ENCODE measurements around the gene GRPEL1. TPM values are rescaled to one million over a fixed set of nuclear protein-coding genes. Genes with fewer than 3 reads are reported as not detected.

GRPEL1 gene
- total RNA-seq, 1 experiment from 2014 or later = 19.4 TPM

GRCh38 chr4:7049739-7050138, 18.1 kb downstream of the GRPEL1 start:
- no peak overlapping the region for H2AFZ ChIP-seq (ENCODE audit: low read length)
- no peaks in the 10 kb centered on the region for H3K27me3 ChIP-seq (ENCODE audit: low read length)
- peaks cover 3% of the 10 kb centered on the region; the same call in 1 of the 2 replicates for H3K36me3 ChIP-seq (ENCODE audit: insufficient read depth, low read length)
- peaks cover 32% of the 10 kb centered on the region for H4K20me1 ChIP-seq (ENCODE audit: insufficient read depth, low read depth, low read length)
- no peak for DNase-seq
- no peaks in the 10 kb centered on the region for H3K9me3 ChIP-seq (ENCODE audit: low read length)
- H3K4me1 ChIP-seq (ENCODE audit: low read length) = peaks cover 31% of the 10 kb centered on the region
- H3K27ac ChIP-seq (ENCODE audit: low read length) = no peak overlapping the region
- peaks cover 82% of the 10 kb centered on the region for H3K79me2 ChIP-seq (ENCODE audit: low read length)
- H3K4me2 ChIP-seq (ENCODE audit: low read depth, low read length, poor library complexity, severe bottlenecking) = no peak overlapping the region
- H3K4me3 ChIP-seq (ENCODE audit: low read length) = no peak overlapping the region
- H3K9me2 ChIP-seq (replicated peaks; ENCODE audit: insufficient read depth, low read length) = no peaks in the 10 kb centered on the region
- no peak overlapping the region for H3K9ac ChIP-seq (ENCODE audit: low read length)

DNA sequence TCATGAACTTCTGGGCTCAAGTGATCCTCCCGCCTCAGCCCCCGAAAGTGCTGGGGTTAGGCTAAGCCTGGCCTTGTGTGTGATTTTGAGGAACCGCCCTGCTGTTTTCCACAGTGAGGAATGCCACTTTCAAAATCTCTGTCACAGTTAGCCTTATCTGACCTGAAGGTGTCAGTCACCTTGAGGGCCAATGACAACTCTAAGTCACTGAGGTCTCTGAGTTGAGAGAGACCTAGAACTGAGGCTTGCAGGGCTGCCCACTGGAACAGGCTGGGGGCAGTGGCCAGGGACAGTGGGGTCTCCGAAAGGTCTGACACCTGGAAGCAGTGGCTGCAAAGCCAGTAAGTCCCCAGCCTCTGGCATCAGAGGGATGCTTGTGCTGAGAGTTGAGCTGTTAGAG, 18.6 kb downstream of the GRPEL1 start:
- 0 out of 2 replicates have a peak, but pooled peaks cover 3% of the 10 kb centered on the region for H3K36me3 ChIP-seq (ENCODE audit: insufficient read depth, low read length)
- peaks cover 31% of the 10 kb centered on the region for H3K4me1 ChIP-seq (ENCODE audit: low read length)
- no peaks in the 10 kb centered on the region for H3K9me2 ChIP-seq (replicated peaks; ENCODE audit: insufficient read depth, low read length)
- H2AFZ ChIP-seq (ENCODE audit: low read length) = no peak overlapping the region
- H3K9ac ChIP-seq (ENCODE audit: low read length) = no peak overlapping the region
- peaks cover 30% of the 10 kb centered on the region for H4K20me1 ChIP-seq (ENCODE audit: insufficient read depth, low read depth, low read length)
- H3K9me3 ChIP-seq (ENCODE audit: low read length) = no peaks in the 10 kb centered on the region
- no peak overlapping the region for H3K4me2 ChIP-seq (ENCODE audit: low read depth, low read length, poor library complexity, severe bottlenecking)
- no peak for DNase-seq
- no peaks in the 10 kb centered on the region for H3K27me3 ChIP-seq (ENCODE audit: low read length)
- H3K79me2 ChIP-seq (ENCODE audit: low read length) = peaks cover 86% of the 10 kb centered on the region
- no peak overlapping the region for H3K4me3 ChIP-seq (ENCODE audit: low read length)
- H3K27ac ChIP-seq (ENCODE audit: low read length) = no peak overlapping the region

DNA sequence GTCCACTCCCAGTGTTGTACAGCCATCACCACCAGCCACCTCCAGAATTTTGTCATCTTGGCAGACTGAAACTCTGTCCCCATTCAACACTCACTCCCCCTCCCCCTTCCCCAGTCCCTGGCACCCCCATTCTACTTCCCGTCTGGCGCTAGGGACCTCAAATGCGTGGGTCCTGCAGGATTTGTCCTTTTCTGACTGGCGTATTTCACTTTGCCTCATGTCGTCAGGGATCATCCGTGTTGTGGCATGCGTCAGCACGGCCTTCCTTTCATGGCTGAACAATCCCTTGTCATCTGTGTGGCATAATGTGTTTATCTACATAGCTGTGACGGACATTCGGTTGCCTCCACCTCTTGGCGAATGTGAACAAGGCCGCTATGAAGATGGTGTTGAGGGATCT, 19.2 kb downstream of the GRPEL1 start:
- H2AFZ ChIP-seq (ENCODE audit: low read length) = no peak overlapping the region
- no peaks in the 10 kb centered on the region for H3K9me2 ChIP-seq (replicated peaks; ENCODE audit: insufficient read depth, low read length)
- no peaks in the 10 kb centered on the region for H3K27me3 ChIP-seq (ENCODE audit: low read length)
- H3K36me3 ChIP-seq (ENCODE audit: insufficient read depth, low read length) = 0 out of 2 replicates have a peak, but pooled peaks cover 3% of the 10 kb centered on the region
- H3K4me3 ChIP-seq (ENCODE audit: low read length) = no peak overlapping the region
- peaks cover 31% of the 10 kb centered on the region for H3K4me1 ChIP-seq (ENCODE audit: low read length)
- H3K9ac ChIP-seq (ENCODE audit: low read length) = no peak overlapping the region
- no peak for DNase-seq
- H3K4me2 ChIP-seq (ENCODE audit: low read depth, low read length, poor library complexity, severe bottlenecking) = no peak overlapping the region
- no peaks in the 10 kb centered on the region for H3K9me3 ChIP-seq (ENCODE audit: low read length)
- no peak overlapping the region for H3K27ac ChIP-seq (ENCODE audit: low read length)
- peaks cover 28% of the 10 kb centered on the region for H4K20me1 ChIP-seq (ENCODE audit: insufficient read depth, low read depth, low read length)
- peaks cover 87% of the 10 kb centered on the region for H3K79me2 ChIP-seq (ENCODE audit: low read length)

DNA sequence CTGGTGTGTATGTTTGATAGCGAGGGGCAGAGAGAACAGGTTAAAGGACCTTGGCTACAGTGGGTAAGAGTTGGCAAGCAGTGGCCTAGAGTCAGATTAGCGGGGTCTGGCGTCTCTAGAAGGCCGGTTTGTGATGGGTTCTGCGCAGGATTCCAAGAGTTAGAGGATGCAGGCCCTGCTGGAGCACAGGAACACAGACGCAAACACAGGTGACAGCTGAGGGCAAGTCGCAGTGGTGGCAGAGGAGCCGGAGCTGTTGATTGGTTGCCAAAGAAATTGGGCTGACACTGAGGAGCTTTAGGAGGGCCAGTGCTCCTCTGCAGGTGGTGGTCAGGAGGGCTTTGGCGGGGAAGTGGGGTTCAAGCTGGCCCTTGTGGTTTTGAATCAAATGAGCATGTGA, 20.9 kb downstream of the GRPEL1 start:
- no peak for DNase-seq
- no peaks in the 10 kb centered on the region for H3K9me3 ChIP-seq (ENCODE audit: low read length)
- no peak overlapping the region for H2AFZ ChIP-seq (ENCODE audit: low read length)
- no peaks in the 10 kb centered on the region for H3K27me3 ChIP-seq (ENCODE audit: low read length)
- peaks cover 39% of the 10 kb centered on the region for H3K4me1 ChIP-seq (ENCODE audit: low read length)
- H4K20me1 ChIP-seq (ENCODE audit: insufficient read depth, low read depth, low read length) = peaks cover 28% of the 10 kb centered on the region
- H3K27ac ChIP-seq (ENCODE audit: low read length) = peak overlapping the region; percentile 79
- H3K4me3 ChIP-seq (ENCODE audit: low read length) = peak overlapping the region; percentile 94; the same call in 1 of the 2 replicates
- H3K9me2 ChIP-seq (replicated peaks; ENCODE audit: insufficient read depth, low read length) = no peaks in the 10 kb centered on the region
- H3K9ac ChIP-seq (ENCODE audit: low read length) = peak overlapping the region; percentile 98
- 0 out of 2 replicates have a peak, but pooled peaks cover 3% of the 10 kb centered on the region for H3K36me3 ChIP-seq (ENCODE audit: insufficient read depth, low read length)
- peak overlapping the region; percentile 75 for H3K4me2 ChIP-seq (ENCODE audit: low read depth, low read length, poor library complexity, severe bottlenecking)
- H3K79me2 ChIP-seq (ENCODE audit: low read length) = peaks cover 82% of the 10 kb centered on the region

DNA sequence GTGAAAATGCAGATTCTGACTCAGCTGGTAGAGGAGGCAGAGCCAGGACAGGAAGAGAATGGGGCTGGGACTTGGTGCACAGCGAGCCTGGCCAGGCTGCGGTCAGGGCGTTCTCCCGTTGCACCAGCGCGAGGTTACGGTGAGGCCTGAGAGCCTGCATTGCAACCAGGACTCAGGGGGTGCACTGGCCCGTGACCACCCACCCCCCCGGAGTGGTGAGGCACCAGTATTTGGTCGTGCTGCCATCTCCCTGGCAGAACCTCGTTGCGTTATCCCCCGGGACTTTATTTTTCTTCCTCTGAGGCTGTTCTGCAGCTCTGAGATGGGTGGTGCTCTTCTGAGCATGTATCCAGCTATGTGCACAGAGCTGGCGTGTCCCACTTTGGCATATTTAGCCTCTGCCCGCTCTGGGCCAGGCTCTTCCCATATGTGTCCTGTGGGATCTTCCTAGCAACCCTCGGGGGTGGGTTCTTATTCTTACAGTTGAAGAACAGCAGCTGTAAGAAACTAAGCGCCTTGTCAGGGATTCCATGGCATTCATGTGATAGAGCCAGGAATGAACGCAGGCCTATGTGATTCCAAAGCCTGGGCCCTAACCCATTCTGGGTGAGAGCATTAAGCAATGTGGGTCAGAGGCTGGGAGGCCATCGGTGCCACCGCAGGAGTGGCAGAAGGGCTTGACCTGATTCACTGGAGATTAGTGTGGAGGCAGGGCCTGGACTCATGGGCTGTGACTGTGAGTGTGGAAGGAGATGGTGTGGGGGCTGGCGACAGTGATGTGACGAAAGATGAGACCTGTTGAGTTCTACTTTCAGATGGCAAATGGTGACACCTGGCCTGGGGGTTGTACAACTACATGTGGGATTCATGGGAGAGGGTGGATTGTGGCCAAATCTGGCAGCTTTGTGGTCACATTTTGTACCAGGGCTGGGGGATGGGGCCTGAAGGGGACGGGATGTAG, 21.6 kb downstream of the GRPEL1 start:
- H4K20me1 ChIP-seq (ENCODE audit: insufficient read depth, low read depth, low read length) = peaks cover 28% of the 10 kb centered on the region
- H3K4me3 ChIP-seq (ENCODE audit: low read length) = peak overlapping the region; percentile 94
- peaks cover 77% of the 10 kb centered on the region for H3K79me2 ChIP-seq (ENCODE audit: low read length)
- no peaks in the 10 kb centered on the region for H3K9me2 ChIP-seq (replicated peaks; ENCODE audit: insufficient read depth, low read length)
- DNase-seq = peak; percentile 92
- H3K27me3 ChIP-seq (ENCODE audit: low read length) = no peaks in the 10 kb centered on the region
- H2AFZ ChIP-seq (ENCODE audit: low read length) = no peak overlapping the region
- H3K9me3 ChIP-seq (ENCODE audit: low read length) = no peaks in the 10 kb centered on the region
- peaks cover 42% of the 10 kb centered on the region for H3K4me1 ChIP-seq (ENCODE audit: low read length)
- H3K36me3 ChIP-seq (ENCODE audit: insufficient read depth, low read length) = 0 out of 2 replicates have a peak, but pooled peaks cover 3% of the 10 kb centered on the region
- peak overlapping the region; percentile 98 for H3K9ac ChIP-seq (ENCODE audit: low read length)
- H3K4me2 ChIP-seq (ENCODE audit: low read depth, low read length, poor library complexity, severe bottlenecking) = peak overlapping the region; percentile 75
- peak overlapping the region; percentile 79 for H3K27ac ChIP-seq (ENCODE audit: low read length)

DNA sequence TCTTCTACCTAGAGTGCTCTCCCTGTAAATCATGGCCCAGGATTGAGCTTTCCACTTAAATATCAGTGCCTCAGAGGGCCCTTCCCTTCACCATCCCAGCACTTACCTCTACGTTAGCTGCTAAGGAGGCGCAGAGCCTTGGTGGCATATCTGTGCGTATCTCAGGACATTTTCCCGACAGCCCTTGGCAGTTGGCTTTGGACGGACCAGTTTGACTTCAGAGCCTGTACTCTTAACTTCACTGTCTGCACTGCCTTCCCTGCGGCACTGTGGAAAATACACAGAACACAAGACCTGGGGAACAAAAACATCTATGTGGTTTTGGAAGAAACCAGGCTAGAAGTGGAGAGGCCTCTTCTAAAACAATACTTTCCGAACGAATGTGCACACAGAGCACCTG, 22.3 kb downstream of the GRPEL1 start:
- H3K4me3 ChIP-seq (ENCODE audit: low read length) = peak overlapping the region; percentile 94
- 0 out of 2 replicates have a peak, but pooled peaks cover 3% of the 10 kb centered on the region for H3K36me3 ChIP-seq (ENCODE audit: insufficient read depth, low read length)
- peaks cover 70% of the 10 kb centered on the region for H3K79me2 ChIP-seq (ENCODE audit: low read length)
- no peak overlapping the region for H2AFZ ChIP-seq (ENCODE audit: low read length)
- H3K9me3 ChIP-seq (ENCODE audit: low read length) = no peaks in the 10 kb centered on the region
- H3K27ac ChIP-seq (ENCODE audit: low read length) = peak overlapping the region; percentile 79
- DNase-seq = no peak
- H3K9ac ChIP-seq (ENCODE audit: low read length) = peak overlapping the region; percentile 98
- peaks cover 42% of the 10 kb centered on the region for H3K4me1 ChIP-seq (ENCODE audit: low read length)
- no peaks in the 10 kb centered on the region for H3K9me2 ChIP-seq (replicated peaks; ENCODE audit: insufficient read depth, low read length)
- H3K27me3 ChIP-seq (ENCODE audit: low read length) = no peaks in the 10 kb centered on the region
- H4K20me1 ChIP-seq (ENCODE audit: insufficient read depth, low read depth, low read length) = peaks cover 24% of the 10 kb centered on the region
- peak overlapping the region; percentile 75 for H3K4me2 ChIP-seq (ENCODE audit: low read depth, low read length, poor library complexity, severe bottlenecking)

DNA sequence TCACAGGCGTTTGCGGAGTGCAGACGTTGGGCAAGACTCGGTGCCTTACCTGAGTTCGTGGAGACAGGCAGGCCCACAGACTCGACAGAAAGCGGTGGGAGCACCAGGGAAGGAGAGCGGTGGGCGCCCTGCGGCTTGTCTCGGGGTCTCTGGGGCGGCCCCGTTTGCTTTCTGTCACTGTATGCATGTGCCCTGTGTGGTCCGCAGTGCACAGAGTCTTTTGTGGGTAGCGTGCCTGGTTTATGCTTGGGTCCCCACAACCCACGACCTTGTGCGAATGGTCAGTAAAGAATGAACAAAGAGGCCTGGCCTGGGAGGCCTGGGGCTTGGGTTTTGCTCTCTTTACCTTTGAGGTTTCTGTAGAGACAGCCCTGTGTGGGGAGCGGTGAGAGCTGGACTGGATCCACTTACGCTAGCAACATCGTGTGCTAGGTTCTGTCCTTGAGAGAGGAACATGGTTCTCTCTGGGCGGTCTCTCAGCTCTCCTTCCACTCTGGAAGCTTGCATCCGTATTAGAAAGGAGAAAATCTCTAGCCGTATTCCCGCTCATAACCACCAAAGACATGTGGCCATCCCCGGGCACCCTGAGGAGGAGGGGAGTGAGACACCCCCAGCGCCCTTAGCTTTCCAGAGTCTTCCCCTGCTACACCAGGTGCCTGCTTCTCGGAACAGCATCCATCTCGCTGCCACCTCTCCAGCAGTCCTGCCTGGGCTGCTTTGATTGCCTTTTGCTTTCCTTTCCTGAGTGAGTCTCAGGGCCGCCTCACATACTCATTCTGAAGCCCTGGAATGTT, 23.5 kb downstream of the GRPEL1 start:
- peaks cover 58% of the 10 kb centered on the region for H3K79me2 ChIP-seq (ENCODE audit: low read length)

More for the DNA sequence above, 23.5 kb downstream of the GRPEL1 start:
- no peaks in the 10 kb centered on the region for H3K9me3 ChIP-seq (ENCODE audit: low read length)
- no peaks in the 10 kb centered on the region for H3K27me3 ChIP-seq (ENCODE audit: low read length)
- no peaks in the 10 kb centered on the region for H3K9me2 ChIP-seq (replicated peaks; ENCODE audit: insufficient read depth, low read length)
- peak overlapping the region; percentile 79 for H3K27ac ChIP-seq (ENCODE audit: low read length)
- peaks cover 42% of the 10 kb centered on the region for H3K4me1 ChIP-seq (ENCODE audit: low read length)
- peak; percentile 70 for DNase-seq
- peak overlapping the region; percentile 98 for H3K9ac ChIP-seq (ENCODE audit: low read length)
- peaks cover 16% of the 10 kb centered on the region for H4K20me1 ChIP-seq (ENCODE audit: insufficient read depth, low read depth, low read length)
- H3K4me3 ChIP-seq (ENCODE audit: low read length) = peak overlapping the region; percentile 94
- 0 out of 2 replicates have a peak, but pooled peaks cover 3% of the 10 kb centered on the region for H3K36me3 ChIP-seq (ENCODE audit: insufficient read depth, low read length)
- H3K4me2 ChIP-seq (ENCODE audit: low read depth, low read length, poor library complexity, severe bottlenecking) = peak overlapping the region; percentile 75
- H2AFZ ChIP-seq (ENCODE audit: low read length) = no peak overlapping the region; the same call in 1 of the 2 replicates
